Esophagus squamous epithelium (tissue), 4 donors: Measurements from ENCODE around the gene SLC44A3.

ENCODE experiments used
- CTCF ChIP-seq, 6 experiments: fragments of 450-650 bp in 4 of 6; fragments of 200-600 bp in 2 of 6; sonication (generic) in 2 of 6; IDR thresholded peaks; one replicate each; pipeline ENCODE4 v1.5.1; 2016 to 2019; ENCODE audit warnings: antibody characterized with exemption in 6 of 6, mild to moderate bottlenecking in 4 of 6, moderate library complexity in 4 of 6
- POLR2A ChIP-seq, 4 donors: fragments of 450-650 bp; IDR thresholded peaks; one replicate each; pipeline ENCODE4 v1.6.1; 2017; ENCODE audit warnings: antibody characterized with exemption in 4 of 4, mild to moderate bottlenecking in 4 of 4, moderate library complexity in 3 of 4

- TF ChIP-seq POLR2A (IDR thresholded peaks at IDR 0.05) (no peak), CTCF (IDR thresholded peaks at IDR 0.05) (no peak)
Observed at GRCh38 chr1:94793296-94793656, 26.9 kb upstream of the SLC44A3 start.
